GM18511 (cell line): ENCODE measurements around the gene EIF1AY.
"Not testable (repeated sequence)": the region's sequence is repeated elsewhere in the genome, so short reads cannot be mapped to it uniquely, and the experiment has no call there.

Experiments
- ATAC-seq: cut with Tn5 transposase; IDR thresholded peaks from one replicate; pipeline ENCODE4 v1.9.1; 2021; ENCODE audit warnings: mild to moderate bottlenecking, moderate library complexity; ENCODE audit not compliant: unreplicated experiment

EIF1AY gene, protein sequence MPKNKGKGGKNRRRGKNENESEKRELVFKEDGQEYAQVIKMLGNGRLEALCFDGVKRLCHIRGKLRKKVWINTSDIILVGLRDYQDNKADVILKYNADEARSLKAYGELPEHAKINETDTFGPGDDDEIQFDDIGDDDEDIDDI

DNA sequence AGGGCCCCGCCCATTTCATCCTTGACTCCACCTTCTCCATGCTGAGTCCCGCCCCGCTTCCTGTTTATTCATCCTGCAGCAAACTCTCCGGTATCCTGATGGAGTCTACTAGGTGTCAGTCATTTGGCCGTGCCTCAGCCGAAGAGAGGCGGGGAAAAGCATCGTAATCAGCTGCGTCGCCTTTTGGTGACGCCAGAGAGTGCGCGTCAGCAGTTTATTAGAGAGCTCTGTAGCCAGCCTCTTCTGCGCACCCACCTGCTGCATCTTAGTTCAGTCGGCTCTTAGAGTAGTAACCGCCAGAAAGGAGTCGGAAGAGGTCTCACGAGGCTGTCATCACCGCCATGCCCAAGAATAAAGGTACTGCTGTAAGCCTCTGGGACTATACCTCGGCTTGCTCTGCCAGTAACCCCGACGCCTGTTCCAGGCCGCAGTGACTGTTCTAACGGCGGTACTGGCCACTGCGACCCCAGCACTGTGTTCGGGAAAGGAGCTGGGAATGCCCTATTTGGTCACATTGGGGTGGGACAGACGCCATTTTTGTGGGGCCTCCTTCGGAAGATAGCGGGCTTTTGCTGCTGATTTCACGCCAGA lies at the start of gene EIF1AY:
Gene EIF1AY, plus strand, starts transcription at position 246 of the 591 bp plus-strand sequence. Its CDS starts 96 bp downstream, at position 342.
- ATAC-seq, result no peak

DNA sequence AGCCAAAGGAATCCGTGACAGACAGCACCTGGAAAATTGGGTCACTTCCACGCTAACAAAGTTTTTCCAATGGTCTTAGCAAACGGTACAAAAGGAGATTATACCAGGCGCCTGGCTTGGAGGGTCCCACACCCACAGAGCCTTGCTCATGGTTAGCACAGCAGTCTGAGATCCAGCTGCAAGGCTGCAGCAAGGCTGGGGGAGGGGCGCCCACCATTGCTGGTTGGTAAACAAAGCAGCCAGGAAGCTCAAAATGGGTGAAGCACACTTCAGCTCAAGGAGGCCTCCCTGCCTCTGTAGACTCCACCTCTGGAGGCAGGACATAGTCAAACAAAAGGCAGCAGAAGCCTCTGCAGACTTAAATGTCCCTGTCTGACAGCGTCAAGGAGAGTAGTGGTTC lies 47.1 kb upstream of the EIF1AY start:
- no peak for ATAC-seq

DNA sequence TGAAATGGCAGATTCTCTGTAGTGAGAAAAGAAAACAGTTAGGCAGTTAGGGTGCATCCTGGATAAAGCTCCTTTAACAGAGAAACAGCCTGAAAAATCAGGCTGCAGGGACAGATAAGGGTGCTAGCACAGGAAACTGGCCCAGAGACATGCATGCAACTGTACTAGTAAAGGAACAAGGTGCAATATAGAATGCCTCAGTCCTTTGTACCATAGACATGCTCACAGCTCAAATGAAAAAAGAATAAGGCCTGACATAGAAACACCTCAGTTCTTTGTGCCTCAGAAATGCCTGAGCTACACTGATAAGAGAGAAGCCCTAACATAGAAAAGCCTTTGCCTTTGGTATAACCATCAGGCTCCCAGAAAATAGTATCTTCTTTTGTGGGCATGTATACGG lies 37.4 kb upstream of the EIF1AY start:
- no peak for ATAC-seq

DNA sequence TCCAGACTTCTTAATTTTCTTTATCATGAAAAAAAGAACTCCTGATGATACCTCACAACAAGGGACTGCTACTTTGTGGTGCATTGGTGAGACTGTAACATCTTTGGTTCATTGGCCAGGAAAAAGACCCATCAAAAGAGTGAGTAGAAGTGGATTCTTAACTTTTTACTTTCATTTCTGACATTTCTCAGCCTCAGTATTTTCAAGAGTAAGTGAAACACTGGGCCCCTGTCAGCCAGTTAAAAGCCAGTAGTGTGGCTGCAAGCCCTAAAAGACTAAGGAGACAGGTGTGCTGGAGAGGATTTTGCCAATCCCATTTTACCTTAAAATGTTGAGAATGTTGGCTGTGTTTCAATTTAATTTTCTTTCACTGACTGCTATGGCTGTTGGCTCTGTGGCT lies 36.6 kb upstream of the EIF1AY start:
- ATAC-seq, result no peak

DNA sequence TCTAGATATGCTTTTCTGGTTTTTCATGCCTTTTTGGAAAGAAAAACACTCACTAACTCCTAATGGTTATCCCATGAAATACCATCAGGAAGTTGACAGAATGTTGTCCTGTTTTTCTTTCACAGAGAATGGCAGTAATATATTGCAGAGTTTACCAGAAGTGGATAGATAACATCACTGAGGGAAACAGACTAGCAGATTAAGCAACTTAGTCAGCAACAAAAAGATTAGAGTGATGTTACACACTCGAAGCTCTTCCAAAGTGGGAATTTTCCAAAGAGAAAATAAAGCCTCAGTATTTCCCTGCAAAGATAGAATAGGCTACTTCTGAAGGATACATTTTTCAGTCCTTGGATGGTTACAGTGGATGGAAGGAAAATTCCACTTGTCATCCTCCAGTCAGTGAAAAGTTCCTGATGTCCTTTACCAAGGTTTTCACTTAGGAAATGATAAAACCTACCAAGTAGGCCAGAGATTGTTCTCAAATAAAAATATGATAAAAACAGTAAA lies 31.1 kb upstream of the EIF1AY start:
- no peak for ATAC-seq

DNA sequence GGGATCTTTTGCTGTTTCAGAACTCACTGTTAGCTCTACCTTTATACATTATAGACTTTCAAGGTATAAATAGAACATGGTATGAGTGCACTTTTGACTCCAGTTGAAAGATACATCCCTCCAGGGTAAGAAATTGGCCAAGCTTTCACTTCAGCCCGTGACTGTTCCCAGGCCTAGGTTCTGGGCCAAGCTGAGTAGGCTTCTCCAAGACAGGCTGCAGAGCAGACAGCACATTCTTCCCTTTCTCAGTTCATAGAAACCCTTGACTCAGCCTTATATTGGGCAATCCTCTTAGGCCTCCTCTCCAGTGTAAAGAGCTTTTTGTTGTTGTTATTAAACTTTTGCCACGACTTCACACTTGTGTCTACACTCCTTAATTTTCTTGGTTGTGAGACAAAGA lies 29.5 kb upstream of the EIF1AY start:
- ATAC-seq, result no peak

DNA sequence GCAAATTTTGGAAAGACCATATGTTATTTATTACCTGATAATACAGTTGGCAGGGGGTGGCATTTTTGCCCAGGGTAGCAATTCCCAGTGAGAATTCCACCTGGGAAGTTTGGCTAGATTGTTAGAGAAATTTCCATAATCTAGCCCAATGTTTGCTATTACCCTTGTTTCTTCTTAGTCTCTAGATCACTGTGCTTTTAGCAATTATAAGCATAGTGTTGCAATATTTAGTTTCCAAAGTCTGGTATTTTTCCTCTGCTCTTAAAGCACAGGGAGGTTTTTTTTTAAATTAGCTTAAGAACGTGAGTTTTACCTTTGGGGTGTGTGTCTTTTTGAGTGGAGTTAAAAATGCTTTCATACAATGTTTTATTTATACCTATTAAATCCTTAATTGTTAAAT lies 26.3 kb upstream of the EIF1AY start:
- ATAC-seq, result no peak

DNA sequence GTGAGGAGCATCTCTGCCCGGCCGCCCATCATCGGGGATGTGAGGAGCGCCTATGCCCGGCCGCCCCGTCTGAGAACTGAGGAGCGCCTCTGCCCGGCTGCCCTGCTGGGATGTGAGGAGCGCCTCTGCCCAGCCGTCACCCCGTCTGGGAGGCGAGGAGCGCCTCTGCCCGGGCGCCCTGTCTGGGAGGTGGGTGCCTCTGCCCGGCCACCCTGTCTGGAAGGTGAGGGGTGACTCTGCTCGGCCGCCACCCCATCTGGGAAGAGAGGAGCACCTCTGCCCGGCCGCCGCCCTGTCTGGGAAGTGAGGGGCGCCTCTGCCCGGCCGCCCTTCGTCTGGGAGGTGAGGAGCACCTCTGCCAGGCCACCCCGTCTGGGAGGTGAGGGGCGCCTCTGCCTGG lies 23.7 kb upstream of the EIF1AY start:
- no peak for ATAC-seq

DNA sequence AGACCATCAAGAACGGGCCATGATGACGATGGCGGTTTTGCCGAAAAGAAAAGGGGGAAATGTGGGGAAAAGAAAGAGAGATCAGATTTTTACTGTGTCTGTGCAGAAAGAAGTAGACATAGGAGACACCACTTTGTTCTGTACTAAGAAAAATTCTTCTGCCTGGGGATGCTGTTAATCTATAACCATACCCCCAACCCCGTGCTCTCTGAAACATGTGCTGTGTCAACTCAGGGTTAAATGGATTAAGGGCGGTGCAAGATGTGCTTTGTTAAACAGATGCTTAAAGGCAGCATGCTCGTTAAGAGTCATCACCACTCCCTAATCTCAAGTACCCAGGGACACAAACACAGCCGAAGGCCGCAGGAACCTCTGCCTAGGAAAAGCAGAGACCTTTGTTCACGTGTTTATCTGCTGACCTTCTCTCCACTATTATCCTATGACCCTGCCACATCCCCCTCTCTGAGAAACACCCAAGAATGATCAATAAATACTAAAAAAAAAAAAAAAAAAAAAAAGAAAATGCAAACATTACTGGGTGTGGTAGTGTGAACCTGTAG lies 22.7 kb upstream of the EIF1AY start:
- ATAC-seq, result not testable (repeated sequence)

DNA sequence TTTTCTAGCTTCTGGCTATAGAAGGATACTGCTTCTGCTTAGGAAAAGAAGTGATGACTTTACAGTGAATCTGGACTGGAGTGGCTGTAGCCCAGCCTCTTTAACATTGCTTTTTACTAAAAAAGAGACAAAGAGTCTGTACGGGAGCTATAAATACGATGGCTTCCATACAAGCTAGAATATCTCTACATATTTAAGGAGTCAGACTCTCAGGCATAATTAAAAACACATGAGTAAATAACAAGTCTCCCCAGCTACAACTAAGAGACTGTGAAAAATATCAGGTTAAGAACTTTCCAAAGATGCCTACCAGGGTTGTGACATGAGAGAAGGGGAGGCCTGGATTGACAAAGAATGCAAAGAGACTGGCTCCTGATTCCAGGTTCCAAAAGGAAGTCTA lies 19.8 kb upstream of the EIF1AY start:
- no peak for ATAC-seq

DNA sequence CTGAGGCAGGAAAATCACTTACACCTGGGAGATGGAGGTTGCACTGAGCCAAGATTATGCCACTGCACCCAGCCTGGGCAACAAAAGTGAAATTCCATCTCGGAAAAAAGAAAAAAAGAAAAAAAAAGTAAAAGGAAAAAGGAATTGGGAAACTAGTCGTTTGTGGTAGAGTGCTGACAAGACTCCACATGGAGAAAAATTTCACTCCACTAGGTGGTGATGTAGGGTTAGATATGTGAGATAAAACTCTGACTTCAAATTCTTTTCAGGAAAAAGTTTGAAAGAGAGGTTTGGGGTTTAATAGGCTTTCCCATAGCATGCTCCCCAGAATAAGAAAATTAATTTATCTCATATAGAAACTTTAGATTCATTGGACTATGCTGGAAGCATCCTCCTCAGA lies 16.9 kb upstream of the EIF1AY start:
- no peak for ATAC-seq

DNA sequence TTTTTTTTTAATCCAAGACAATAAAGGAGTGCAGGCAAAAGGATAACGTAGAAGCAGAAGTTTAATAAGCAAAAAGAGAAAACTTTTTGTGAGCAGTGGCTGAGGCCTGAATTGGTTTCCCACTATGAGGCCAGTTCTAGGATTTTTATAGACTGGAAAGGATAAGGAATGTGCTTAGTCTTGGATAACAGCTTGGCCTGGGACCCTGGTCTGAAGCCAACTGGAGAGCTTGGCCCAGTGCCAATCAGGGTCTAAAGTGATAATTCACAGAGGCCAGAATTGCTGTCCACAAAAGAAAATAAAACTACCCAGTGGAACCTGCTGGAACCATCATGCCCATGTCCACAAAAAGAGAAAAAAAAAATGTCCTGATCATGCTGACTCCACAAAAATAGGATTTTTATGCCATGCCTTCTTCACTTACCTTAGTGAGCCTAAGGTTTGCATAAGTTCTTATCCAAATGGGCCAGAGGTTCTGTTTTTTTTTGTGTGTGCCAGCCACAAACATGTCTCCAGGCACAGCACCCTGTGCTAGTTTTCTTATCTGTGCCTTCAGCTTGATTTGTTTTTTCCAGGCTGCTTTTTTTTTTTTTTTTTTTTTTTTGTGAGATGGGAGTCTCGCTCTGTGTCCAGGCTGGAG lies 15.6 kb upstream of the EIF1AY start:
- no peak for ATAC-seq

DNA sequence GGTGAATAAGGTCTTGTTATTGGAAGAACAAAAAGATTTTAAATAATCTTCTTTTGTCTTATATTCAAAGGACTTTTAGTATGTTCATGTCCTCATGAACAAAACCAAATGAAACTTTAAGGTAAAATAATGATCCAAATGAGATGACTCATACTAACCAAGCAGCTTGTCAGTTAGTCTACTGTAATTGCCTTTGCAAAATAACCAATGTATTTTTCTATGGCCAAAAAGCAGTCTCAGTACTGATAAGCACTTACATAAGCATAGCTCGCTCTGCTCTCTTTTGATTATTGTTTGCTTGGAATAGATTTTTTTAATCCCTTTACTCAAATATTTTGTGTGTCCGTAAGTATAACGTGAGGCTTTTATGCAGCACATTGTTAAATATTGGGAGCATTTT lies 4.3 kb upstream of the EIF1AY start:
- ATAC-seq, result no peak

DNA sequence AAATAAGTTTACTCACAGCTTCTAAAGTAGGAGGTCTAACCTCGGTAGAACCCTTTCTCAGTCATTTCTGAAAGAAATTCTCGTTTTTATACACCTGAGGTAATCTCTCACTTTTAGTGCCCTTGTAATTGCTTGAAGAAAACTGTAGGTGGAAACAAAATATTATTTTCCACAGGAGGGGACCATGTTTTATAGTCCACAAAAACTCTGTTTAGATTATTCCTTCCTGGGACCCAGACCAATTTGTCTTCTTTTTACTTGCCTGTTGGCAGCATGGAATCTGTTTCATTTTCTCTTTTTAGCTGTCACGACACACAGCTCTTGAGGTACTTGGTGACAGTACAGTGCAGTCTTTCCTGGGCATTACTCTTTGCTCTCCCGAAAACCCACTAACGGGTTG lies 930 bp downstream of the EIF1AY start:
- ATAC-seq, result no peak

DNA sequence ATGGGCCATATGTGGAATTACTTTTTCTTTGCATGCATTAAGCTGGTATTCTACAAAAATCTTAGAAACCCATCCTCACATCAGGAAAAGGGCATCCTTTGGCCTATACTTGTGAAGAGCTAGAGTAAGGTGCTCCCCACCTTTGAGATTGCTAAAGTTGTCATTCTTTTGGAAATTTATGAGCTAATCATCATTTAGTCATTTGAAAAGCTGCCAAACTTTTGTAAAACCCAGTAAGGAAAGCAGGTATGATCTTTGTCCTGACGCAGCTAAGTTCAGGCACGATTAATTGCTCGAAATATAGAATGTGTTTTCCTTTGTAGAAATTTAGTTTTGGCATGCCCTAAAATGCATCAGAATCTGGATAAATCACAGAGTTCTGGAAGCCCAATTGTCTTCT lies 2.6 kb downstream of the EIF1AY start:
- ATAC-seq, result no peak

DNA sequence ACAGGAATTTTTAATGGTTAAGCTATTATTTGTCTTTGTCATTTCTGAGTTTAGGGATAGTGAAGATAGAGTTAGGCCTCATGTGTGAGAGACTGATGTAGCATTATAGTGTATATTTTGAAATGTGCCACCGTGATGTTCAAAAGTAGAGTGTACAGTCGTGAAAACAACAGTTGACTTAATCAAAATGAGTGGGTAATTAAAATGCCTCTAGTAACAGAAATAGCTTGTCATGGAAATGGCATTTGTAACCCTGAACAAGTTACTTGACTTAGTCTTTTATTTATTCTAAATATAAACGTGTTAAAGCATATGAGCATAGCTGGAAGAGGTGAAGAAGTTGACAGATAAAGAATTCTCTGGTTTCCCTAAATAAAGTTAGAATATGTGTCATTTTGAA lies 6.1 kb downstream of the EIF1AY start:
- no peak for ATAC-seq

DNA sequence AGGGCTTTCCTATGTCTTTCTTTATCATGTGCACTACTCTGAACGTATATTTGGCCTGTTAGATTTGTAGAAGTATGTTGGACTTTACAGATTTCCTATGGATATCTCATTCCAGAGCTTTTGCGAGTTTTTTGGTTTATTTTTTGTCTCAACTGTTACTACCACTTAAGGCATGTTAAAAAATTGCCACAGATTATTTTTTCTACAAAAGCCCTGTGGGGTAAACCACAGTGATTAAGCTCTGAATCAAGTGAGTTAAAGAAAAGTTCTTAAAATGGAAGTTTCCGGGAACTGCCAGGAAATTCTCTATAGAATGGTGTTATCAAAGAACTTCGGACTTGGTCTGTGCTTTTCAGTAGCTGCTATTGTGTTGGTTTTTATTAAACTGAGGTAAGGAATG lies 10.6 kb downstream of the EIF1AY start:
- ATAC-seq, result no peak
